BE2C (cell line): ENCODE data around the gene MARCO.

Source experiments
- DNase-seq: peaks from one replicate; pipeline ENCODE4 v3.0.0-alpha.2; 2020
- H3K27me3 ChIP-seq: fragments of 250-450 bp; sonication (Bioruptor Pico); 2 replicates; pipeline ENCODE4 v1.5.1; 2020; ENCODE audit warnings: mild to moderate bottlenecking
- H3K36me3 ChIP-seq: fragments of 250-450 bp; sonication (Bioruptor Pico); 2 replicates; pipeline ENCODE4 v1.5.1; 2020; ENCODE audit warnings: mild to moderate bottlenecking
- H3K4me1 ChIP-seq: fragments of 250-450 bp; sonication (Bioruptor Pico); 2 replicates; pipeline ENCODE4 v1.5.1; 2020
- H3K4me3 ChIP-seq: 2 replicates; pipeline ENCODE4 v1.5.1; 2011; ENCODE audit warnings: low read depth, low read length
- H3K9me3 ChIP-seq: fragments of 250-450 bp; sonication (Bioruptor Pico); 2 replicates; pipeline ENCODE4 v1.5.1; 2020
- TF ChIP-seq, protein P1 (sequence below): IDR thresholded peaks from 2 replicates; pipeline ENCODE4 v1.5.1; 2012; ENCODE audit warnings: mild to moderate bottlenecking, low read depth, low read length

The MARCO gene

DNA sequence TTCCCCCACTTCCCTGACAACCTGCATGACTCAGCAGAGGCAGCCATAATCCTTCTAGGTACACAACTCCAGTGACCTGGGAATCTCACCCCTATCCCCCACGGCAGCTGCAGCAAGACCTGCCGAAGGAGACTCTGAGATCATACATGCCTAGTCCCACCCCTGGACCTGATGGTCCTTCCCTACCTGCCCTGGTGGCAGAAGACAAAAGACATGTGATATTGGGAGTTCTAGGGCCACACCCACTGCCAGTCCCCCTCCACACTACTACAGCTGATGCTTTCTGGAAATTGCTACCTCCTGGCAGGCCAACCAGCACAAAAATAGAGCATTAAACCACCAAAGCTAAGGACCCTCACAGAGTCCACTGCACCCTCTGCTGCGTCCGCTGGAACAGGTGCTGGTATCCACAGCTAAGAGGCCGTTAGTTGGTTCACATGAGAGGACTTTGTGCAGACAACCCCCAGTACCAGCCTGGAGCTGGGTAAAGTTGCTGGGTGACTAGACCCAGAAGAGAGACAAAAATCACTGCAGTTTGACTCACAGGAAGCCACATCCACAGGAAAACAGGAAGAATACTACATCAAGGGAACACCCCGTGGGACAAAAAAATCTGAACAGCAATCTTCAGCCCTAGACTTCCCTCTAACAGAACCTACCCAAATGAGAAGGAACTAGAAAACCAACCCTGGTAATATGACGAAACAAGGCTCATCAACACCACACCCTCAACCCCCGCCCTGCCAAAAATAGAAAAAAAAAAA, 12.5 kb downstream of the MARCO start:
- Histone ChIP-seq H3K9me3 (no peaks in the 10 kb centered on the region), H3K4me1 (no peaks in the 10 kb centered on the region), H3K27me3 (no peaks in the 10 kb centered on the region), H3K36me3 (no peaks in the 10 kb centered on the region), H3K4me3 (no peak overlapping the region)
- DNase-seq = no peak
- TF ChIP-seq, protein P1, sequence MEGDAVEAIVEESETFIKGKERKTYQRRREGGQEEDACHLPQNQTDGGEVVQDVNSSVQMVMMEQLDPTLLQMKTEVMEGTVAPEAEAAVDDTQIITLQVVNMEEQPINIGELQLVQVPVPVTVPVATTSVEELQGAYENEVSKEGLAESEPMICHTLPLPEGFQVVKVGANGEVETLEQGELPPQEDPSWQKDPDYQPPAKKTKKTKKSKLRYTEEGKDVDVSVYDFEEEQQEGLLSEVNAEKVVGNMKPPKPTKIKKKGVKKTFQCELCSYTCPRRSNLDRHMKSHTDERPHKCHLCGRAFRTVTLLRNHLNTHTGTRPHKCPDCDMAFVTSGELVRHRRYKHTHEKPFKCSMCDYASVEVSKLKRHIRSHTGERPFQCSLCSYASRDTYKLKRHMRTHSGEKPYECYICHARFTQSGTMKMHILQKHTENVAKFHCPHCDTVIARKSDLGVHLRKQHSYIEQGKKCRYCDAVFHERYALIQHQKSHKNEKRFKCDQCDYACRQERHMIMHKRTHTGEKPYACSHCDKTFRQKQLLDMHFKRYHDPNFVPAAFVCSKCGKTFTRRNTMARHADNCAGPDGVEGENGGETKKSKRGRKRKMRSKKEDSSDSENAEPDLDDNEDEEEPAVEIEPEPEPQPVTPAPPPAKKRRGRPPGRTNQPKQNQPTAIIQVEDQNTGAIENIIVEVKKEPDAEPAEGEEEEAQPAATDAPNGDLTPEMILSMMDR = no peak

DNA sequence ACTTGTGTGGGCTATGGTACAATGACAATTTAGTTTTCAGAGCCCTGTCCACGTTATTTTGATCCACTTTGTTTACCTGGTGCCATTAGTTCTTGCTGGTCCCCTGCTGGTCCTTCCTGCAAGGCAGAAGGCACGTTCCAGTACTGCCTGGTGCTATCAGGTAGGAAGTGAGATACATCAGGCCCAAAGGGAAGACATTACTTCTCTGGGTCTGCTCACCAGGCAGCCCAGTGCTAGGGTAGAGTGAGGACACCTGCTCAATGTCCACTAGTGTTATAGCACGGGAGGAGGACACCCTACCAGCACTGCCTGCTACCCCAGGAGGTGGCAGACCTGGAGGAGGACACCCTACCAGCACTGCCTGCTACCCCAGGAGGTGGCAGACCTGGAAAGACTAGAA, 23.7 kb downstream of the MARCO start:
- Histone ChIP-seq H3K27me3 (no peaks in the 10 kb centered on the region), H3K9me3 (no peaks in the 10 kb centered on the region), H3K4me3 (no peak overlapping the region), H3K4me1 (no peaks in the 10 kb centered on the region), H3K36me3 (no peaks in the 10 kb centered on the region)
- DNase-seq = no peak
- TF ChIP-seq, protein P1 = no peak

DNA sequence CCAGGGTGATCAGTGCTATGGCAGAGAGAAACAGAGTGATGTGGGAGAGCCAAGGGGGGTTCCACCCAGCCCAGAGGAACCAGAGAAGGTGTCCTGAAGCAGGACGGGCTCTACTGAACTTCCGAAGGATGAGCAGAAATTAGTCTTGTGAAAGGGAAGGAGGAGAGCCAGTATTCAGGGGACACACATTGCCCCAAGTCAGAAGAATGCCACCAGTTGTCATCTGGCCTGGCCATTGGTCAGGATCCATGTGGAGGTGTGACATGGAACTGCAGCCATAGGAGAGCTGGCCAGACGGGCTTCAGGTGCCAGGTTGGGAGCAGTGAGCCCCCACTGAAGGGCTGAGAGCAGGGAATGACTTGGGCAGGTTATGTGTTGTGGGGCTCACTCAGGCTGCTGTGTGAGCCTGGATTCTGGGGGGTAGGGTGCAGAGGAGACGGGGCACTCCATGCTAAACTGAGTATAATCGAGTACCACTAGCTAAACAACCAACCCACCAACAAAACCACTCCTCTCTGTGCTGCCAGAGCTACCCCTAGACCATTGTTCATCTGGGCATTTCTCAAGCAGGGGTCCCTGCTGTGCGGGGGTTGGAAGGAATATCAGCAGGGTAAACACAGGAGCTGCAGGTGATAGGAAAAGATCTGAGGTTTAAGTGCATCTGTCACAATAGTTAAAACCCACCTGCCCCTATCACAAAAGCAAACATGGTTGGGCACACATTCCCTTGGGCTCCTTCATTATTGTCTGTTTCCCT, 25.3 kb downstream of the MARCO start:
- TF ChIP-seq, protein P1 = no peak
- Histone ChIP-seq H3K27me3 (no peaks in the 10 kb centered on the region), H3K4me3 (no peak overlapping the region), H3K9me3 (no peaks in the 10 kb centered on the region), H3K4me1 (no peaks in the 10 kb centered on the region), H3K36me3 (no peaks in the 10 kb centered on the region)
- DNase-seq = no peak

DNA sequence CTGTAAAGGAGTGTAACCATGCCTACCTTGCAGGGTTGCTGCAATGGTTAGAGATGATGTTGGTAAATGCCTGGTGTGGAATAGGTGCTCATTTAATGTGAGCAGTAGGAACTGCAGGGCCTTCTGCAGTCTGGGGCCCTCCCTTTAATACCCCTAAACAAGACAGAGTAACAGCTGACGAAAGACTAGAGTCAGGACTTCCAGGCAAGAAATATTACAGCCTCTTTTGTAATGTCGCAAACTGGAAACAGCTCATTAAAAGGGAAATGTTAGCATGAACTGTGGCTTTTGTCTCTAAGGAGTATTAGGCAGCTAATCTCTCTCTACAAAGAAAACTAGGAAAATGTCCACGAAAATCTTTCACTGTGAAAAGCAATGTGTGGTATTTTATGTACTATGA, 26.0 kb downstream of the MARCO start:
- H3K9me3 ChIP-seq = no peaks in the 10 kb centered on the region
- H3K4me1 ChIP-seq = no peaks in the 10 kb centered on the region
- no peaks in the 10 kb centered on the region for H3K36me3 ChIP-seq
- no peaks in the 10 kb centered on the region for H3K27me3 ChIP-seq
- TF ChIP-seq, protein P1 = no peak
- no peak overlapping the region for H3K4me3 ChIP-seq
- no peak for DNase-seq

DNA sequence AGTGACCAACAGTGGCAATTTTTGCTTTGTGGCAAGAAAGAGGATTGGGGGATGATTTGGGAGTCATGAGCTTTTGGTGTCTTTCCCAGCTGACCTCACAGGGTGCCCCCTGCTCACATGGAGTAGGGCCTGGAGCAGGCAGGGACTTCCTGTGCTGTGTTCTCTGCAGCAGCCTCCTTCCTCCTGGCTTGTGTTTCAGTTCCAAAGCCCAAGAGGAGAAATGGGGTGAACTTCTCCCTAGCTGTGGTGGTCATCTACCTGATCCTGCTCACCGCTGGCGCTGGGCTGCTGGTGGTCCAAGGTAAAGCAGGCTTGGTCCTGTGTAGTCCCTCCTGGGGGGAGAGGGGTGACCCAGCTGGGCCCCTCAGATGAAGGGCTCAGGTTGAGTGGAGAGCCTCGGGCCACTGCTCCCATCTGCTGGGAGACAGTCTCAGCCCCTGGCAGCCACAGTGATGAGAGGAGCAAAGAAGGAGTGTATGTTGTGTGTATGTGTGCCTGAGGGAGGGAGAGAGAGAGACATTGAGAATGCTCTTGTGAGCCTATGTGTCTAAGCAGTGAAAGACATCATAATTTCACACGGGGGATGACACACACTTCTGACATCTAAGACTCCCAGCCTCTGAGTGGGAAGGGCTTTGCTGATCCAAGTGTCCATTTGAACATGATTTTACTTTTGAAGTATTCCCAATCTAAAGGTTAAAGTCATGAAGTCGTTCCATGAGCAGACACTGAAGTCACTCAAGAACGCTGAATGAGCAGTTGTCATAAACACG, 27.2 kb downstream of the MARCO start:
- Histone ChIP-seq H3K36me3 (no peaks in the 10 kb centered on the region), H3K27me3 (no peaks in the 10 kb centered on the region), H3K4me1 (no peaks in the 10 kb centered on the region), H3K9me3 (no peaks in the 10 kb centered on the region), H3K4me3 (no peak overlapping the region)
- TF ChIP-seq, protein P1 = no peak
- no peak for DNase-seq
